ENCODE measurements around the gene DMBX1.

DNA sequence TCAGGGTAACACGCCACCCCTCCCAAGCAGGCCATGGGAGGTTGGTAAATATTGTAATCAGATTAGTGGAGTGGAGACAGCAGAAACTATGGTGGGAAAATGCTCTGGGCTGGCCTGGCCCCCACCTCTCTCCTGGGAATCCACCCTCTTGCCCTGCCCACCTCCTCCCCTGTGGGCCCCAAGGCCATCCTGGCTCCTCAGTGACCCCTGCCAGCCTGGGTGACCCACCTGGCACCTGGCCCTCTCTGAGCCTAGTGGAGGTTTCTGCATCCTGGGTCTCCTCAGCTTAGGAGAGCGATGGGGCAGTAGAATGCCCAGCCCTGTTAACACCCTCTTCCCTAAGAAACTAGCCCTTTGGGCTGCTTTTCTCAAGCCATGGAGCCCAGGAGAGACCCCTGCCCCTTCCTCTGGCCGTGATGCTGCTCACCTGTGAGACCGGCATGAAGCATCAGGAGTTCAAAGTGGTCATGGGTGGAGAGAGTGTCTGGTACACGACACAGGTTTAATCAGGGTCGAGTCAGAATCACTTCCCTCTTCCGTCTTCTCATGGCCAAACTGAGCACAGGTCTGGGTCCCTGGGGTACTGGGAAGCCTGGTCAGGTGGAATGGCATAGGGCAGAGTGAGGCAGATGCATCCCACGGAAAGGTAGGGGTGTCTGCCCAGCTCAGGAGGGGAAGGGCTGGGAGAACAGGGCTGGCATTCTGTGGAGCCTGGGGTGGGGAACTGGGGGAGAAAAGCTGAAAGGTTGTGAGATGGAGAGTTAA lies 10.7 kb upstream of the DMBX1 start:
- TF ChIP-seq, protein P1, sequence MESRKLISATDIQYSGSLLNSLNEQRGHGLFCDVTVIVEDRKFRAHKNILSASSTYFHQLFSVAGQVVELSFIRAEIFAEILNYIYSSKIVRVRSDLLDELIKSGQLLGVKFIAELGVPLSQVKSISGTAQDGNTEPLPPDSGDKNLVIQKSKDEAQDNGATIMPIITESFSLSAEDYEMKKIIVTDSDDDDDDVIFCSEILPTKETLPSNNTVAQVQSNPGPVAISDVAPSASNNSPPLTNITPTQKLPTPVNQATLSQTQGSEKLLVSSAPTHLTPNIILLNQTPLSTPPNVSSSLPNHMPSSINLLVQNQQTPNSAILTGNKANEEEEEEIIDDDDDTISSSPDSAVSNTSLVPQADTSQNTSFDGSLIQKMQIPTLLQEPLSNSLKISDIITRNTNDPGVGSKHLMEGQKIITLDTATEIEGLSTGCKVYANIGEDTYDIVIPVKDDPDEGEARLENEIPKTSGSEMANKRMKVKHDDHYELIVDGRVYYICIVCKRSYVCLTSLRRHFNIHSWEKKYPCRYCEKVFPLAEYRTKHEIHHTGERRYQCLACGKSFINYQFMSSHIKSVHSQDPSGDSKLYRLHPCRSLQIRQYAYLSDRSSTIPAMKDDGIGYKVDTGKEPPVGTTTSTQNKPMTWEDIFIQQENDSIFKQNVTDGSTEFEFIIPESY (IDR thresholded peaks at IDR 0.05; ENCODE audit: borderline replicate concordance, low read depth): no peak
- TF ChIP-seq, protein P2, sequence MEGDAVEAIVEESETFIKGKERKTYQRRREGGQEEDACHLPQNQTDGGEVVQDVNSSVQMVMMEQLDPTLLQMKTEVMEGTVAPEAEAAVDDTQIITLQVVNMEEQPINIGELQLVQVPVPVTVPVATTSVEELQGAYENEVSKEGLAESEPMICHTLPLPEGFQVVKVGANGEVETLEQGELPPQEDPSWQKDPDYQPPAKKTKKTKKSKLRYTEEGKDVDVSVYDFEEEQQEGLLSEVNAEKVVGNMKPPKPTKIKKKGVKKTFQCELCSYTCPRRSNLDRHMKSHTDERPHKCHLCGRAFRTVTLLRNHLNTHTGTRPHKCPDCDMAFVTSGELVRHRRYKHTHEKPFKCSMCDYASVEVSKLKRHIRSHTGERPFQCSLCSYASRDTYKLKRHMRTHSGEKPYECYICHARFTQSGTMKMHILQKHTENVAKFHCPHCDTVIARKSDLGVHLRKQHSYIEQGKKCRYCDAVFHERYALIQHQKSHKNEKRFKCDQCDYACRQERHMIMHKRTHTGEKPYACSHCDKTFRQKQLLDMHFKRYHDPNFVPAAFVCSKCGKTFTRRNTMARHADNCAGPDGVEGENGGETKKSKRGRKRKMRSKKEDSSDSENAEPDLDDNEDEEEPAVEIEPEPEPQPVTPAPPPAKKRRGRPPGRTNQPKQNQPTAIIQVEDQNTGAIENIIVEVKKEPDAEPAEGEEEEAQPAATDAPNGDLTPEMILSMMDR (IDR thresholded peaks at IDR 0.05): no peak
- TF ChIP-seq RFX5 (IDR thresholded peaks at IDR 0.05; ENCODE audit: low read length) (no peak), RAD21 (IDR thresholded peaks at IDR 0.05; ENCODE audit: low read length) (no peak), EZH2phosphoT487 (IDR thresholded peaks at IDR 0.05; ENCODE audit: borderline replicate concordance, low read depth) (no peak), GATA2 (CRISPR knock-in tag; IDR thresholded peaks at IDR 0.05) (no peak), RCOR1 (IDR thresholded peaks at IDR 0.05; ENCODE audit: low read length) (no peak), POLR2AphosphoS5 (IDR thresholded peaks at IDR 0.05; ENCODE audit: low read depth, low read length) (no peak), JUND (IDR thresholded peaks at IDR 0.05) (no peak), TEAD4 (IDR thresholded peaks at IDR 0.05; ENCODE audit: borderline replicate concordance, insufficient read depth) (no peak)
- TF ChIP-seq, protein P3, sequence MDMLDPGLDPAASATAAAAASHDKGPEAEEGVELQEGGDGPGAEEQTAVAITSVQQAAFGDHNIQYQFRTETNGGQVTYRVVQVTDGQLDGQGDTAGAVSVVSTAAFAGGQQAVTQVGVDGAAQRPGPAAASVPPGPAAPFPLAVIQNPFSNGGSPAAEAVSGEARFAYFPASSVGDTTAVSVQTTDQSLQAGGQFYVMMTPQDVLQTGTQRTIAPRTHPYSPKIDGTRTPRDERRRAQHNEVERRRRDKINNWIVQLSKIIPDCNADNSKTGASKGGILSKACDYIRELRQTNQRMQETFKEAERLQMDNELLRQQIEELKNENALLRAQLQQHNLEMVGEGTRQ (IDR thresholded peaks at IDR 0.05; ENCODE audit: borderline replicate concordance, low read depth, low read length): no peak
